SK-N-SH treated with all-trans-retinoic acid at 6 μM for 48 hours (cell line): Measurements from ENCODE around the gene ITM2C.

Source experiments
- ATAC-seq: fragments of 200-7000 bp; cut with Tn5 transposase; 3 replicates; pipeline ENCODE4 v1.9.1; 2020; ENCODE audit warnings: mild to moderate bottlenecking, moderate library complexity
- ARNTL ChIP-seq: fragments of 450-650 bp; formaldehyde crosslinking; IDR thresholded peaks from 2 replicates; pipeline ENCODE4 v1.5.0; 2020; ENCODE audit warnings: low read depth, mild to moderate bottlenecking, moderate library complexity, borderline replicate concordance
- BACH2 ChIP-seq: fragments of 250-450 bp; sonication (Bioruptor Pico); IDR thresholded peaks from 2 replicates; pipeline ENCODE4 v1.9.0; 2021; ENCODE audit warnings: mild to moderate bottlenecking, borderline replicate concordance
- CSDC2 ChIP-seq: fragments of 250-450 bp; sonication (Bioruptor Pico); IDR thresholded peaks from 2 replicates; pipeline ENCODE4 v1.5.0; 2020; ENCODE audit warnings: mild to moderate bottlenecking, moderate library complexity
- ESRRG ChIP-seq: fragments of 250-450 bp; sonication (Bioruptor Pico); IDR thresholded peaks from 2 replicates; pipeline ENCODE4 v1.6.1; 2021; ENCODE audit warnings: mild to moderate bottlenecking
- GLIS3 ChIP-seq: fragments of 250-450 bp; sonication (Bioruptor Pico); IDR thresholded peaks from 2 replicates; pipeline ENCODE4 v1.5.0; 2020; ENCODE audit warnings: mild to moderate bottlenecking, moderate library complexity
- ISL1 ChIP-seq: fragments of 250-450 bp; sonication (Bioruptor Pico); IDR thresholded peaks from 2 replicates; pipeline ENCODE4 v2.1.2; 2022; ENCODE audit warnings: mild to moderate bottlenecking, moderate library complexity
- OSR1 ChIP-seq: fragments of 250-450 bp; sonication (Bioruptor Pico); IDR thresholded peaks from 2 replicates; pipeline ENCODE4 v1.8.0; 2022; ENCODE audit warnings: moderate library complexity, mild to moderate bottlenecking, inconsistent platforms
- PPARA ChIP-seq: fragments of 250-450 bp; sonication (Bioruptor Pico); IDR thresholded peaks from 2 replicates; pipeline ENCODE4 v1.5.0; 2020; ENCODE audit warnings: mild to moderate bottlenecking, borderline replicate concordance
- TCF4 ChIP-seq: fragments of 250-450 bp; sonication (Bioruptor Pico); IDR thresholded peaks from 2 replicates; pipeline ENCODE4 v1.8.0; 2021; ENCODE audit warnings: mild to moderate bottlenecking, moderate library complexity, borderline replicate concordance
- TOX ChIP-seq: fragments of 250-450 bp; sonication (Bioruptor Pico); IDR thresholded peaks from 2 replicates; pipeline ENCODE4 v1.8.0; 2021; ENCODE audit warnings: mild to moderate bottlenecking, moderate library complexity, borderline replicate concordance
- ZC3H10 ChIP-seq: fragments of 250-450 bp; sonication (Bioruptor Pico); IDR thresholded peaks from 2 replicates; pipeline ENCODE4 v1.5.1; 2021; ENCODE audit warnings: mild to moderate bottlenecking, moderate library complexity
- ZFP3 ChIP-seq: fragments of 250-450 bp; sonication (Bioruptor Pico); IDR thresholded peaks from 2 replicates; pipeline ENCODE4 v1.5.0; 2020; ENCODE audit warnings: mild to moderate bottlenecking, moderate library complexity
- ZFP30 ChIP-seq: fragments of 450-650 bp; formaldehyde crosslinking; IDR thresholded peaks from 2 replicates; pipeline ENCODE4 v1.5.0; 2022; ENCODE audit warnings: mild to moderate bottlenecking, moderate library complexity
- ZNF565 ChIP-seq: fragments of 450-650 bp; formaldehyde crosslinking; conservative IDR thresholded peaks from 2 replicates; pipeline ENCODE4 v1.5.0; 2020; ENCODE audit warnings: low read depth, mild to moderate bottlenecking, moderate library complexity
- ZNF70 ChIP-seq: fragments of 450-650 bp; formaldehyde crosslinking; IDR thresholded peaks from 2 replicates; pipeline ENCODE4 v1.5.0; 2020; ENCODE audit warnings: mild to moderate bottlenecking, moderate library complexity
- ZNF8 ChIP-seq: fragments of 450-650 bp; formaldehyde crosslinking; IDR thresholded peaks from 2 replicates; pipeline ENCODE4 v1.5.0; 2020; ENCODE audit warnings: mild to moderate bottlenecking, moderate library complexity
- TF ChIP-seq, protein P1 (sequence below): fragments of 250-450 bp; sonication (Bioruptor Pico); IDR thresholded peaks from 2 replicates; pipeline ENCODE4 v1.5.1; 2021; ENCODE audit warnings: mild to moderate bottlenecking, moderate library complexity
- TF ChIP-seq, protein P2 (sequence below): fragments of 250-450 bp; sonication (Bioruptor Pico); IDR thresholded peaks from 2 replicates; pipeline ENCODE4 v1.8.0; 2020; ENCODE audit warnings: mild to moderate bottlenecking, moderate library complexity, borderline replicate concordance
- TF ChIP-seq, protein P3 (sequence below): fragments of 250-450 bp; sonication (Bioruptor Pico); IDR thresholded peaks from 2 replicates; pipeline ENCODE4 v1.8.0; 2021; ENCODE audit warnings: low read depth, mild to moderate bottlenecking, moderate library complexity, borderline replicate concordance
- TF ChIP-seq, protein P4 (sequence below): fragments of 250-450 bp; sonication (Bioruptor Pico); IDR thresholded peaks from 2 replicates; pipeline ENCODE4 v1.5.0; 2020; ENCODE audit warnings: mild to moderate bottlenecking, moderate library complexity
- TF ChIP-seq, protein P5 (sequence below): fragments of 250-450 bp; sonication (Bioruptor Pico); IDR thresholded peaks from 2 replicates; pipeline ENCODE4 v1.5.1; 2020; ENCODE audit warnings: low read depth, mild to moderate bottlenecking, moderate library complexity

The ITM2C gene

DNA sequence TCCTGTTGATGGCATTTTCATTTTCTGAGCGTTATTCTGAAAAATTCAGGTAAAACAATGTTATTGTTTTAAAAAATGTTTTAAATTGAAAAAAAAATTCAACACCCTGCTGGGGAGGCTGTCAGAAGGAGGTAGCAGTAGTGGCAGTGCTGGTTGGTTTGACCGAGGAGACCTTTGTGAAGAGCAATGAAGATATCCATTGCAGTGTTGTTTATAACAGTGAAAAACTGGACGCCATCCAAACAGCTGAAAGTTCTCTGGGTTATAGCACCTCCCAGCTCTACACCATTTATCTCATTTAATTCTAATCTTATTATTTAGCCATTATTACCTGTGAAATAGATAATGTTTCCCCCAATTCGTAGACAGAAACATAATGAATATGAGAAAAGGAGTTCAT is 12.6 kb upstream of the ITM2C start:
- TF ChIP-seq, protein P1, sequence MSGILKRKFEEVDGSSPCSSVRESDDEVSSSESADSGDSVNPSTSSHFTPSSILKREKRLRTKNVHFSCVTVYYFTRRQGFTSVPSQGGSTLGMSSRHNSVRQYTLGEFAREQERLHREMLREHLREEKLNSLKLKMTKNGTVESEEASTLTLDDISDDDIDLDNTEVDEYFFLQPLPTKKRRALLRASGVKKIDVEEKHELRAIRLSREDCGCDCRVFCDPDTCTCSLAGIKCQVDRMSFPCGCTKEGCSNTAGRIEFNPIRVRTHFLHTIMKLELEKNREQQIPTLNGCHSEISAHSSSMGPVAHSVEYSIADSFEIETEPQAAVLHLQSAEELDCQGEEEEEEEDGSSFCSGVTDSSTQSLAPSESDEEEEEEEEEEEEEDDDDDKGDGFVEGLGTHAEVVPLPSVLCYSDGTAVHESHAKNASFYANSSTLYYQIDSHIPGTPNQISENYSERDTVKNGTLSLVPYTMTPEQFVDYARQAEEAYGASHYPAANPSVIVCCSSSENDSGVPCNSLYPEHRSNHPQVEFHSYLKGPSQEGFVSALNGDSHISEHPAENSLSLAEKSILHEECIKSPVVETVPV (CRISPR knock-in tag) = no peak
- no peak for TF ChIP-seq PPARA (CRISPR knock-in tag)
- no peak for ATAC-seq

DNA sequence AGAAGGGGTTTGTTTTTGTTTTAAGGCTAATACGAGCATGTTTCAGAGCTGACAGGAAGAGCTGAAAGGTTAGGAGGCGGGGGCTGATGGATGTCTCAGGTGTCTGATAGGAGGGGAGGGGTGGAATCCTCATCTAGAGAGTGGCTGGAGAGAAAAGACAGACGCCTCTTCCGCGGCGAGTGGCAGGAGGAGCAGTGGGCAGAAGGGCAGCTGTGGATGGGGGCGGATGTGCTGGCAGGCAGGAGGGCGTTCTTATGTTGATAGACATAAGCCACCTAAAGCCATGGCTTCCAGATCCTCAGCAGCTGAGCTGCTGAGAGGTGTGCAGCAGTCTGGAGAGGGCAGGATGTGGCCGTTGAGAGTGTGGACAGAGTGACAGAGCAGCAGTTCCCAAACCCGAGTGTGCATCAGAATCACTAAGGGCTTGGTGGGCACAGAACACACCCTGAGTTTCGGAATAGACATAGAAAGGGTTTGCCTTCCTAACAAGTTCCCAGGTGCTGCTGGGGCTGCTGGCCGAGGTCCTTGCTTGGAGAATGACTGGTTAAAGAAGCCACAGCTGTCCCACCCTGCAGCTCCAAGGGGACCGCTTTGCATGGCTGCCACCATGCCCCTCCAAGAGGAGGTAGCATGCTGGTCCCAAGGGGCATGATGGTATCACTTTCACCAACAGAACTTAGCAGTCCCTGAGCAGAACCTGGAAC is 3.0 kb upstream of the ITM2C start:
- no peak for TF ChIP-seq TCF4 (CRISPR knock-in tag)
- TF ChIP-seq PPARA (CRISPR knock-in tag) = no peak
- no peak for TF ChIP-seq GLIS3 (CRISPR knock-in tag)
- TF ChIP-seq, protein P2, sequence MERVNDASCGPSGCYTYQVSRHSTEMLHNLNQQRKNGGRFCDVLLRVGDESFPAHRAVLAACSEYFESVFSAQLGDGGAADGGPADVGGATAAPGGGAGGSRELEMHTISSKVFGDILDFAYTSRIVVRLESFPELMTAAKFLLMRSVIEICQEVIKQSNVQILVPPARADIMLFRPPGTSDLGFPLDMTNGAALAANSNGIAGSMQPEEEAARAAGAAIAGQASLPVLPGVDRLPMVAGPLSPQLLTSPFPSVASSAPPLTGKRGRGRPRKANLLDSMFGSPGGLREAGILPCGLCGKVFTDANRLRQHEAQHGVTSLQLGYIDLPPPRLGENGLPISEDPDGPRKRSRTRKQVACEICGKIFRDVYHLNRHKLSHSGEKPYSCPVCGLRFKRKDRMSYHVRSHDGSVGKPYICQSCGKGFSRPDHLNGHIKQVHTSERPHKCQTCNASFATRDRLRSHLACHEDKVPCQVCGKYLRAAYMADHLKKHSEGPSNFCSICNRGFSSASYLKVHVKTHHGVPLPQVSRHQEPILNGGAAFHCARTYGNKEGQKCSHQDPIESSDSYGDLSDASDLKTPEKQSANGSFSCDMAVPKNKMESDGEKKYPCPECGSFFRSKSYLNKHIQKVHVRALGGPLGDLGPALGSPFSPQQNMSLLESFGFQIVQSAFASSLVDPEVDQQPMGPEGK (CRISPR knock-in tag) = no peak
- TF ChIP-seq ISL1 (CRISPR knock-in tag) = no peak
- TF ChIP-seq CSDC2 (CRISPR knock-in tag) = no peak
- no peak for TF ChIP-seq ZNF565 (CRISPR knock-in tag)
- TF ChIP-seq OSR1 (CRISPR knock-in tag) = no peak
- TF ChIP-seq, protein P3, sequence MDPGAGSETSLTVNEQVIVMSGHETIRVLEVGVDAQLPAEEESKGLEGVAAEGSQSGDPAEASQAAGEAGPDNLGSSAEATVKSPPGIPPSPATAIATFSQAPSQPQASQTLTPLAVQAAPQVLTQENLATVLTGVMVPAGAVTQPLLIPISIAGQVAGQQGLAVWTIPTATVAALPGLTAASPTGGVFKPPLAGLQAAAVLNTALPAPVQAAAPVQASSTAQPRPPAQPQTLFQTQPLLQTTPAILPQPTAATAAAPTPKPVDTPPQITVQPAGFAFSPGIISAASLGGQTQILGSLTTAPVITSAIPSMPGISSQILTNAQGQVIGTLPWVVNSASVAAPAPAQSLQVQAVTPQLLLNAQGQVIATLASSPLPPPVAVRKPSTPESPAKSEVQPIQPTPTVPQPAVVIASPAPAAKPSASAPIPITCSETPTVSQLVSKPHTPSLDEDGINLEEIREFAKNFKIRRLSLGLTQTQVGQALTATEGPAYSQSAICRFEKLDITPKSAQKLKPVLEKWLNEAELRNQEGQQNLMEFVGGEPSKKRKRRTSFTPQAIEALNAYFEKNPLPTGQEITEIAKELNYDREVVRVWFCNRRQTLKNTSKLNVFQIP (CRISPR knock-in tag) = no peak
- no peak for TF ChIP-seq ZNF70 (CRISPR knock-in tag)
- no peak for TF ChIP-seq ZNF8 (CRISPR knock-in tag)
- TF ChIP-seq, protein P1 (CRISPR knock-in tag) = no peak
- TF ChIP-seq ZFP3 (CRISPR knock-in tag) = no peak
- ATAC-seq = no peak

DNA sequence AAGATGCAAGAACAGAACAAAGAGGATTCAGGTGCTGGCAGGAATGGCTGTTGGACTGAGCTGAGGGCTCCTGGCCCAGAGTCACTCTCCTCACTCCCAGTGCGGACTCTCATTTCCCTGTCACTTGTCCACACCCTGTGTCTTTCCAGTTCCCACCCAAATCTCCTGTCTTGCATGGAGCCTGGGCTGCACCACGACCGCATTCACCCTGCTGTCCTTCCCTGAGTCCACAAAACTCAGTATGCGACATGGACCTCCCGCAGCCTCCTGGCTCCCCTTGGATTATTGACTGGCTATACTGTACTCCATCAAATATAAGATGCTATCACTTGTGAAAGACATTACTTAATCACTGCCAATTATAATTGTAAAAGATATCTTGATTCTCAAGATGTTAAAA is 2.5 kb upstream of the ITM2C start:
- no peak for ATAC-seq
- TF ChIP-seq PPARA (CRISPR knock-in tag) (no peak), CSDC2 (CRISPR knock-in tag) (no peak), ZFP30 (CRISPR knock-in tag) (no peak), ARNTL (CRISPR knock-in tag) (no peak), BACH2 (CRISPR knock-in tag) (no peak), ZNF8 (CRISPR knock-in tag) (no peak), ZC3H10 (CRISPR knock-in tag) (no peak)
- TF ChIP-seq, protein P4, sequence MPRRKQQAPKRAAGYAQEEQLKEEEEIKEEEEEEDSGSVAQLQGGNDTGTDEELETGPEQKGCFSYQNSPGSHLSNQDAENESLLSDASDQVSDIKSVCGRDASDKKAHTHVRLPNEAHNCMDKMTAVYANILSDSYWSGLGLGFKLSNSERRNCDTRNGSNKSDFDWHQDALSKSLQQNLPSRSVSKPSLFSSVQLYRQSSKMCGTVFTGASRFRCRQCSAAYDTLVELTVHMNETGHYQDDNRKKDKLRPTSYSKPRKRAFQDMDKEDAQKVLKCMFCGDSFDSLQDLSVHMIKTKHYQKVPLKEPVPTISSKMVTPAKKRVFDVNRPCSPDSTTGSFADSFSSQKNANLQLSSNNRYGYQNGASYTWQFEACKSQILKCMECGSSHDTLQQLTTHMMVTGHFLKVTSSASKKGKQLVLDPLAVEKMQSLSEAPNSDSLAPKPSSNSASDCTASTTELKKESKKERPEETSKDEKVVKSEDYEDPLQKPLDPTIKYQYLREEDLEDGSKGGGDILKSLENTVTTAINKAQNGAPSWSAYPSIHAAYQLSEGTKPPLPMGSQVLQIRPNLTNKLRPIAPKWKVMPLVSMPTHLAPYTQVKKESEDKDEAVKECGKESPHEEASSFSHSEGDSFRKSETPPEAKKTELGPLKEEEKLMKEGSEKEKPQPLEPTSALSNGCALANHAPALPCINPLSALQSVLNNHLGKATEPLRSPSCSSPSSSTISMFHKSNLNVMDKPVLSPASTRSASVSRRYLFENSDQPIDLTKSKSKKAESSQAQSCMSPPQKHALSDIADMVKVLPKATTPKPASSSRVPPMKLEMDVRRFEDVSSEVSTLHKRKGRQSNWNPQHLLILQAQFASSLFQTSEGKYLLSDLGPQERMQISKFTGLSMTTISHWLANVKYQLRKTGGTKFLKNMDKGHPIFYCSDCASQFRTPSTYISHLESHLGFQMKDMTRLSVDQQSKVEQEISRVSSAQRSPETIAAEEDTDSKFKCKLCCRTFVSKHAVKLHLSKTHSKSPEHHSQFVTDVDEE (CRISPR knock-in tag) = no peak

DNA sequence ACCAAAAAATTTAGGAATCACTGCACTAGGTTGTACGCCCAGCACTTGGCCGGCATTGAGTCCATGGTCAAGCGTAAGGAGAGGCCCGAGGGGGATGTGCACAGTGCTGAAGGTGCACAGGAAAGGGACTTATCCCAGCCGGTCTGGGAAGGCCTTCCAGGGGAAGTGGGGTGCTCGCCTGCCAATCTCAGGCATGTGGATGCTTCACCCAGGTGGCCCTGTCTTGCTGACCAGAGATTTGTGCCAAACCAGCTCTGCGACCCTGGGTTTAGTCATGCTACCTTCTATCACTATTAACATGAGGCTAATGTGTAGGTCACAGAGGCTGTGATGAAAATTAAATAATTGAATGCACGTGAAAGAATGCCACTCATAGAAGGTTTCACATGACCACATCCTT is 1.7 kb upstream of the ITM2C start:
- no peak for ATAC-seq
- TF ChIP-seq ISL1 (CRISPR knock-in tag) = no peak
- TF ChIP-seq ARNTL (CRISPR knock-in tag) = no peak
- TF ChIP-seq ESRRG (CRISPR knock-in tag) = no peak
- TF ChIP-seq TOX (CRISPR knock-in tag) = no peak
- TF ChIP-seq PPARA (CRISPR knock-in tag) = no peak
- TF ChIP-seq, protein P4 (CRISPR knock-in tag) = no peak
- TF ChIP-seq ZFP3 (CRISPR knock-in tag) = no peak
- no peak for TF ChIP-seq ZNF70 (CRISPR knock-in tag)
- TF ChIP-seq, protein P5, sequence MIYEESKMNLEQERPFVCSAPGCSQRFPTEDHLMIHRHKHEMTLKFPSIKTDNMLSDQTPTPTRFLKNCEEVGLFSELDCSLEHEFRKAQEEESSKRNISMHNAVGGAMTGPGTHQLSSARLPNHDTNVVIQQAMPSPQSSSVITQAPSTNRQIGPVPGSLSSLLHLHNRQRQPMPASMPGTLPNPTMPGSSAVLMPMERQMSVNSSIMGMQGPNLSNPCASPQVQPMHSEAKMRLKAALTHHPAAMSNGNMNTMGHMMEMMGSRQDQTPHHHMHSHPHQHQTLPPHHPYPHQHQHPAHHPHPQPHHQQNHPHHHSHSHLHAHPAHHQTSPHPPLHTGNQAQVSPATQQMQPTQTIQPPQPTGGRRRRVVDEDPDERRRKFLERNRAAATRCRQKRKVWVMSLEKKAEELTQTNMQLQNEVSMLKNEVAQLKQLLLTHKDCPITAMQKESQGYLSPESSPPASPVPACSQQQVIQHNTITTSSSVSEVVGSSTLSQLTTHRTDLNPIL = no peak
- no peak for TF ChIP-seq BACH2 (CRISPR knock-in tag)
- TF ChIP-seq TCF4 (CRISPR knock-in tag) = no peak
